HG03095 (cell line): Measurements from ENCODE around the gene PCBP4.
"Not testable (repeated sequence)": the region's sequence is repeated elsewhere in the genome, so short reads cannot be mapped to it uniquely, and the experiment has no call there.

Experiments used
- ATAC-seq: cut with Tn5 transposase; IDR thresholded peaks from one replicate; pipeline ENCODE4 v1.9.1; 2021; ENCODE audit warnings: moderate library complexity; ENCODE audit not compliant: unreplicated experiment

The PCBP4 gene

GRCh38 chr3:51928981-51929380 is 38.3 kb downstream of the PCBP4 start:
- ATAC-seq, result not testable (repeated sequence)

GRCh38 chr3:51928438-51928837 is 38.8 kb downstream of the PCBP4 start:
- ATAC-seq, result no peak

- no peak for ATAC-seq
These were observed 39.9 kb downstream of the PCBP4 start for GRCh38 chr3:51927061-51927977.

GRCh38 chr3:51921081-51921578 is 46.1 kb downstream of the PCBP4 start:
- no peak for ATAC-seq

GRCh38 chr3:51916418-51916817 is 50.8 kb downstream of the PCBP4 start:
- ATAC-seq, result no peak

GRCh38 chr3:51908026-51908425 is 59.2 kb downstream of the PCBP4 start:
- no peak for ATAC-seq
